Activated T-helper 9 cell treated with anti-CD3 and anti-CD28 coated beads, Interleukin-2, amount 50 U/mL, for 16 hours (primary cell): ENCODE measurements around the gene KREMEN2.

Experiments
- DNase-seq: peaks from one replicate; pipeline ENCODE4 v3.0.0-alpha.2; 2020; ENCODE audit warnings: low read depth

Gene KREMEN2

DNA sequence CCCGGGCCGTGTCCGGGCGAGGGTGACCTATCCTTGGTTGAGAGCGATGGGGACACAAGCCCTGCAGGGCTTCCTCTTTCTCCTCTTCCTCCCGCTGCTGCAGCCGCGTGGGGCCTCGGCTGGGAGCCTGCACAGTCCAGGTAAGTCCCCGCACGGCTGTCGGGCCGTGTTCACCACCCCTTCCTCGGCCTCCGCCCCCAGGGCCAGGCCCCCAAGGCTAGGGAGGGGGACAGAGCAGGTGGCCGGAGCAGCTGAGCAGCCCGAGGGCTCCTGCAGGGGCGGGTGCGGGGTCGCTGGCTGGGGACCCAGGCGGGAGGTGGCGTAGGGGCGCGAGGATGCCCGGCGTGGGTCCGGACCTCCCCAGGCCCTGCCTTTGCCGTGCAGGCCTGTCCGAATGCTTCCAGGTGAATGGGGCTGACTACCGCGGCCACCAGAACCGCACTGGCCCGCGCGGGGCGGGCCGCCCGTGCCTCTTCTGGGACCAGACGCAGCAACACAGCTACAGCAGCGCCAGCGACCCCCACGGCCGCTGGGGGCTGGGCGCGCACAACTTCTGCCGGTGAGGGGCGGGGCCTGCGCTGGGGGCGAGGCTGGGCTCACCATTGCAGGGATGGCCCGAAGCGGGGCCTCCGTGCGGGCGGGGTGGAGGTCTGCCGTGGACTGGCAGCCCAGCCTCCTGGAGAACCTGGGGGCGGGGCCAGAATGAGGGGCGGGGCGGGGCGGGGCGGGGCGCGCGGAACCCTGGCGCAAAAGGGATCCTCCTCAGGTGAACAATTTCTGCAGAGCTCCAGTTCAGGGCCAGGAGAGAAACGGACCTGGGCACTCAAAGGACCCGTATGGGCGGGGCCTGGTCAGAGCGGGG lies 631 bp downstream of the KREMEN2 start:
- no peak for DNase-seq

DNA sequence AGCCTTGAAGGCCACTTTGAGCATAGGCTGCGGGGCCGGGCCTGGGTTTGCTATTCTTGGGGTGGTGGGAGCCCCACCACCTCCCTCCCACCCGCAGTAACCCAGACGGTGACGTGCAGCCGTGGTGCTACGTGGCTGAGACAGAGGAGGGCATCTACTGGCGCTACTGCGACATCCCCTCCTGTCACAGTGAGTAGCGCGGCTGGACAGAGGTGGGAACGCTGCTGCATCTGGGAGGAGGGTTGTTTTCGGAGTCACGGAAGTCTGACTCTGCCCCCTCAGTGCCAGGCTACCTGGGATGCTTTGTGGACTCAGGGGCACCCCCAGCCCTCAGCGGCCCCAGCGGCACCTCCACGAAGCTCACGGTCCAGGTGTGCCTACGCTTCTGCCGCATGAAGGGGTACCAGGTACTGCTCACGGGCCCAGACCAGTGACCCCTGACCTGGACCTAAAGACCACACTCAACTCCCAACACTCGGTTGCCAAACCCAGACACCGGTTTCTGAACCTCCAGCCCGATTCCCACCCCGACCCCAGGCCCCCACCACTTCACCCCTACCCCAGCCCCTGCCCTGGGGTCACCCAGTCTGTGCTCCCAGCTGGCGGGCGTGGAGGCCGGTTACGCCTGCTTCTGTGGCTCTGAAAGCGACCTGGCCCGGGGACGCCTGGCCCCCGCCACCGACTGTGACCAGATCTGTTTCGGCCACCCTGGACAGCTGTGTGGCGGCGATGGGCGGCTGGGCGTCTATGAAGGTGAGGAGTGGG lies 2.1 kb downstream of the KREMEN2 start:
- DNase-seq = no peak

DNA sequence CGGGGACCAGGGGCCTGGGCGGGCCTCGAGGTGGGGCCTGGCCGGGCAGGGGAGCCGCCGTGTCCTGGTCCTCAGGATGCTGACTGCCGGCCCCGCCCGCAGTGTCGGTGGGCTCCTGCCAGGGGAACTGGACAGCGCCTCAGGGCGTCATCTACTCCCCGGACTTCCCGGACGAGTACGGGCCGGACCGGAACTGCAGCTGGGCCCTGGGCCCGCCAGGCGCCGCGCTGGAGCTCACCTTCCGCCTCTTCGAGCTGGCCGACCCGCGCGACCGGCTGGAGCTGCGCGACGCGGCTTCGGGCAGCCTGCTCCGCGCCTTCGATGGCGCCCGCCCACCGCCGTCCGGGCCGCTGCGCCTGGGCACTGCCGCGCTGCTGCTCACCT lies 2.7 kb downstream of the KREMEN2 start:
- DNase-seq = no peak

DNA sequence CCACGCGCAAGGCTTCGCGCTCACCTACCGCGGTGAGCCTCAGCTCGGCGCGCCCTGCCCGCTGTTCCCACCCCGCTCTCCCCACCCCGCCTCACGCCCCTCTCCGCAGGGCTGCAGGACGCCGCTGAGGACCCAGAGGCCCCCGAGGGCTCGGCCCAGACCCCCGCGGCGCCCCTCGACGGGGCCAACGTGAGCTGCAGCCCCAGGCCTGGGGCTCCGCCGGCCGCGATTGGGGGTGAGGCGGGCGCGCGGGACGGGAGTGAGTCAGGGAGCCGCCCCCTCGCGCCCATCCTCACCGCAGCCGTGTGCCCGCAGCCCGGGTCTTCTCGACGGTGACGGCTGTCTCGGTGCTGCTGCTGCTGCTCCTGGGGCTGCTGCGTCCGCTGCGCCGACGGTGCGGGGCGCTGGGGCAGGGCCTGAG lies 3.1 kb downstream of the KREMEN2 start:
- DNase-seq = no peak

- no peak for DNase-seq
These were observed 3.7 kb downstream of the KREMEN2 start for GRCh38 chr16:2967721-2968161.

GRCh38 chr16:2968368-2968737 lies 4.3 kb downstream of the KREMEN2 start:
- DNase-seq = no peak

GRCh38 chr16:2968738-2969544 lies 4.9 kb downstream of the KREMEN2 start, which contains the start of gene PAQR4:
PAQR4 (plus strand) TSS chr16:2969348; CDS start chr16:2969675, 327 bp downstream.
- peak; percentile 68 for DNase-seq

GRCh38 chr16:2969545-2970521 lies 5.8 kb downstream of the KREMEN2 start:
- DNase-seq = peak; percentile 62

DNA sequence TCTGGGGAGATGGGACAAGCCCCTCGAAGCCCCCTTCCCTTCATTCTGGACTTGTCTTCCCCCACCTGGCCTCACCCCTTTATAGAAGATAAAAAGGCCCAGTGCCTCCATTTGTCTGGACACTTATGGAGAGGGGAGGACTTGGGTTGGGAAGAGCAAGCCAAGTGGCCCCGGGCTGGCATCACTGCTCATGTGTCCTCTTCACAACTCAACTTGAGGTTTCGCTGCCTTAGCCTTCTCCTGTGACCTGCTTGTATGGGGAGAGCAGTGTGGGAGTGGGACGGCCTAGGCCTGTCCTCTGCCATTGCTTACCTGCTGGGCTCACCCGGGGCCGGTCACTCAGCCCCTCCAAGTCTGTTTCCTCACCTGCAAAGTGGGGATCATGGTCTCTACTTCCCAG lies 6.5 kb downstream of the KREMEN2 start:
- no peak for DNase-seq

DNA sequence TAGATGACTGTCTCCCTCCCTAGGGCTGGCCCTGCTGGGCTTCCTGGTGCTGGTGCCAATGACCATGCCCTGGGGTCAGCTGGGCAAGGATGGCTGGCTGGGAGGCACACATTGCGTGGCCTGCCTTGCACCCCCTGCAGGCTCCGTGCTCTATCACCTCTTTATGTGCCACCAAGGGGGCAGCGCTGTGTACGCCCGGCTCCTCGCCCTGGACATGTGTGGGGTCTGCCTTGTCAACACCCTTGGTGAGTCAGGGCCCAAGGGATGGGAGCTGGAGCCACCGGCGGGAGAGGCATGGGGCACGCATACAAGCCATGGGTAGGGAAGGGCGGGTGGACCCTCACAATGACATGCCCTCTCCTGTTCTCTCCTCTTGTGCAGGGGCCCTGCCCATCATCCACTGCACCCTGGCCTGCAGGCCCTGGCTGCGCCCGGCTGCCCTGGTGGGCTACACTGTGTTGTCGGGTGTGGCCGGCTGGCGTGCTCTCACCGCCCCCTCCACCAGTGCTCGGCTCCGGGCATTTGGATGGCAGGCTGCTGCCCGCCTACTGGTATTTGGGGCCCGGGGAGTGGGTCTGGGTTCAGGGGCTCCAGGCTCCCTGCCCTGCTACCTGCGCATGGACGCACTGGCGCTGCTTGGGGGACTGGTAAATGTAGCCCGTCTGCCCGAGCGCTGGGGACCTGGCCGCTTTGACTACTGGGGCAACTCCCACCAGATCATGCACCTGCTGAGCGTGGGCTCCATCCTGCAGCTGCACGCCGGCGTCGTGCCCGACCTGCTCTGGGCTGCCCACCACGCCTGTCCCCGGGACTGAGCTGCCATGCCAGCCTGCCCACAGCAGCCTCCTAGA lies 7.3 kb downstream of the KREMEN2 start:
- no peak for DNase-seq

DNA sequence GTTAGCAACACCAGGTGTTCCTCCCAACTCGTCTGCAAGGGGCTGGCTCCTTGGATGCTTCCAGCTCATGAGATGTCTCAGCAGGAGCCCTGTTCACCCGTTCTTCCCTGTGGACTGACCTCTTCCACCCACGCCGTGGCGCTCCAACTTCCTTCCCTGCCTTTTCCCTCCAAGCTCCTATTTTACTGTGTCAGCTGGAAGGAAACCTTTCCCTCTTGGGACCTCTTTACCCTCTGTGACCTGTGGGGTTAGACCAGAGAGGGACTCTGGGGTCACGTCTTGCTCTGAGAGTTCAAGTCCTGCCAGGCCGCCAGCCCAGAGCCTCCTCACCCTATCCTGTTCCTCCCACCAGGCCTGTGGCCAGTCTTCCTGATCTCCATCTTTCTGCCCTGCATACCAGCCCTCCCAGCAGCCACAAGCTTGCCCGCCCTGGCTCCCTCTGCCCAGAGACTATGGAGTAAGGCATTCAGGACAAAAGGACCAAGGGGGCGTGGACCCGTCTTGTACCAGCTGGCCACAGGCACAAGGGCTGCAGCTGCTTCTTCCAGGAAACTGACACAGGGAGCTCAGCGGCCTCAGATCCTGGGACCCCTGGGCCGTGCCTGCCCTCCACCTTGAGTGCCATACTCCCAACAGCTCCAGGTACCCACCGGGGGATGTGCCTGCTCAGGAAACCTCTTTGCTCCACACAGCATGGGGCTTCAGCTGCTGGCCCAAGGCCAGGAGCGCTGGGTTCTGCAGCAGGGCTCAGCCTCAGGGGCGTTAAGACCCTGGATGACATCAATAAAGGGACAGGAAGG lies 8.1 kb downstream of the KREMEN2 start:
- DNase-seq = no peak

DNA sequence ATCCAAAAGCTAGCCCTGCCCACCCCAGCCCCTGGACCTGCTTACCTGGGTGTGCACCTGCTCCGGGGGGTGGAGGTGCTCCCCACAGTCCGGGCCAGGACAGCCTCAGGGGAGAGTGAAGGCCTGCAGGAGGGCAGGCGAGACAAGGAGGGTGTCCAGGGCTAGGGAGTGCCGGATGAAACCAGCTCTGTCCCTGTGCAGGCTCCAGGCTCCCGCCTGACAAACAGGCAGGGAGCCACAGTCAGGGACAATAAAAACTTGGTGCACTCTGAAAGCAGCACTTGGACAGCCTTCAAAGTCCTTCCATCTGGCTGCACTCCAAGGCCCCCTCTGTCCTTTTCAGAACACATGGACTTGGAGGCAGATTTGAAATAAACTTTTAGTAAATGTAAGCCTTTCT lies 9.0 kb downstream of the KREMEN2 start:
- no peak for DNase-seq

- DNase-seq = no peak
These were observed 9.7 kb downstream of the KREMEN2 start for GRCh38 chr16:2973605-2974318.

DNA sequence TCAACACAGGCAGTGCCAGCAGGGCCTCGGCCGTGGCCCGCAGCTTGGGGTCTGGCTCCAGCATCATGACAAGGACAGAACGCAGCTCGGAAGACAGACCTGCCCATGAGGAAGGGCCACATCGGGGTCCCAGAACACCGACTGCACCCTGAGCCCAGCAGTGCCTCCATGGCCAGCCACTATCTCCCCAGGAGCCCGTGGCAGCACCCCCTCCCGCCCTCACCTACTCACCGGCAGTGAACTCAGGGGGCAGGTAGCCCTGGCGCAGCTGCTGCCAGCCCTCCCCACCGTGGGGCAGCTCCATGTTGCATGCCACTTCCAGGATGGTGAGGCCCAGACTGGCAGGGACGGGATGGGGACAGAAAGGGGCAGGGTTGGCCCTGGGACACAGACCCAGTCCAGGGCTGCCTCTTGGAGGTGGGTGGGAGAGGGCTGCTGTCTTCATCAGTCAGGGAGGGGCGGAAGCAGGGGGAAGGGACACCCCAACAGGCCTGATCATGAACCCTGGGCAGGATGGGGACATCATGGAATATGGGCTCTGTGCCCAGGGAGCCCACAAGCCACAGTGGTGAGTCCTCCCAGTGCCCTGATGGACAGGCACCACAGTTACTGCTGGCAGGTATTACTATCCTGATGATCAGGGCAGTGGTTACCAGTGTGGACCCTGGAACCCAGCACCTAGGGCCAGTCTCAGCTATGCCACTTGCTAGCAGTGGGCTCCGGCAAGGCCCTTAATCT lies 10.4 kb downstream of the KREMEN2 start:
- DNase-seq = no peak

DNA sequence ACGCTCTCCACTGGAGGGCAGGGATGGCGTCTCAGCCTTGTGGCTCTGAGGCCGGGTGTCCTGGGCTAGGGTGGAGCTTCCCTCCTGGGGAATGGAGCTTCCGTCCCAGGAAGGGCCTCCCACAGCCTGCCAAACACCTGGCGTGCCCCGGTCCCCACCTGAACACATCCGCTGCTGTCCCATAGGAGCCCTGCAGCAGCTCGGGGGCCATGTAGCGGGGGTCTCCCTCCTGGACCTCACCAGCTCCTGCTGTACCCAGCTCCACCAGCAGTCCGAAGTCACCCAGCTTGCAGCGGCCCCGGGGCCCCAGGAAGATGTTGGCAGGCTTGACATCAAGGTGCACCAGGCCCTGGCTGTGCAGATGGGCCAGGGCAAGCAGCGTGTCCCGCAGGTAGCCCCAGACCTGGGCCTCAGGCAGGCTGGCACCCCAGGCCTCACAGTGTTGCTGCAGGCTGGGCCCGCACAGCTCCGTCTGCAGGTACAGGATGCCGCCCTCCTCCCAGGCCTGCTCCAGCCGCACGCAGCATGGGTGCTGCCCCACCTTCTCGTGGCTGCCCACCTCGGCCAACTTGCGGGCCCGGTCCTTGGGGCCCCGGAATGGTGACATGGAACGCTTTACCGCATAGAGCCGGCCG lies 11.2 kb downstream of the KREMEN2 start:
- DNase-seq = no peak

GRCh38 chr16:2976201-2976600 lies 12.1 kb downstream of the KREMEN2 start:
- DNase-seq = no peak

DNA sequence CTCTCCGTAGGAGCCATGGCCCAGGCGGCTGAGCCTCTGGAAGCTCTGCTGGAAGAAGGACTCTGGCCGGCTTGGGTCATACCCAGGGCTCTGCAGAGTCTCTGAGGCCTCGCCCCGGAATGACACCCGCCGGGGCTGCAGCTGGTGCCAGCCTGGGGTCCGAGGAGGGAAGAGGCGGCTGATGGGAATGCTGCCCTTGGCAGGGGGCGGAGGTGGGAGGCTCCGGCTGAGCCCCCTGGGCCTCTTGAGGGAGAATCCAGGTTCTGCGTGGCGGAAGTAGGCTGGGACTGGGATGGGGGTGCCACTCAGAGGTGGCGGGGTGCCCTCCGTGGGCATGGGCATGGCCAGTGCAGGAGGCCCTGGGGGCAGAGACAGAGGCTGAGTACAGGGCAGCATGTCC lies 12.6 kb downstream of the KREMEN2 start:
- no peak for DNase-seq

DNA sequence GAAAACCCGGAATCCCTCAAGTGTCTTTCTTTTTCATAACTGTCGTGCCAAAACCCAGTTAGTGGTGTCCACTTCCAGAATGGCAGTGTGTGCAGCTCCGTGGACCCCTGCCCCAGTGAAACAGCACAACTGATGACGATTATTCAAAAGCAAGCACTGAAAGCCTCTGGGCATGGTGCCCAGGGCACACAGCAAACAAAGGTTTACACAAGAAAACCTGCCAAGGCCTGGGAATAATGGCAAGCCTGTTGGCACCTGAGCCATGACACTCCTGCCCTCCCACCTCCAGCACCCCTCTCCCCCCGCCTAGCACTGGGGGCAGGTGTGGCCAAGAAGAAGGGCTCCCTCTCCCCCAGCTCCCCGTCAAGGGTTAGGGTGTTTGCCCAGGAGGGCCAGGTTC lies 13.4 kb downstream of the KREMEN2 start:
- no peak for DNase-seq
